Dedifferentiated amniotic fluid mesenchymal stem cell (primary cell): ENCODE data around the gene MS4A4E.
"Not testable (repeated sequence)": the region's sequence is repeated elsewhere in the genome, so short reads cannot be mapped to it uniquely, and the experiment has no call there.

Experiments used
- DNase-seq: peaks from one replicate; pipeline ENCODE4 v3.0.0-alpha.2; 2016; ENCODE audit errors: extremely low spot score

Gene MS4A4E

DNA sequence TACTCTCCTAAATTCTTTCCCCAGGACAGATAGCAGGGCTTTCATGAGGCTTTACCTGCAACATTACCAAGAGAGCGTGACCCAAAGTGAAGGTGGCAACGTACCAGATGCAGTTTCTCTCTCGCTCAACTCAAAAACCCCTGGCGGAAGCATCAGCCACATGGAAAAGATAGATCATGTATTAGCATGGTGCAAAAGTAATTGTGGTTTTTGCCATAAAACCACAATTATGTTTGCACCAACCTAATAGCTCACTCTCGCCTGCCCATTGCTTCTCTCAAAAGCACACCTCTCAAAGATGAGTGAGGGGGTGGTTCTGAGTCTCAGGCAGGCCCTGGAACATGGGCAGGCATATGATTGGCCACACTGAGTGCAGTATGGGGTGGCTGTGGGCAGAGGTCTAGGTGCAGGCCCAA, 67.1 kb downstream of the MS4A4E start:
- no peak for DNase-seq

DNA sequence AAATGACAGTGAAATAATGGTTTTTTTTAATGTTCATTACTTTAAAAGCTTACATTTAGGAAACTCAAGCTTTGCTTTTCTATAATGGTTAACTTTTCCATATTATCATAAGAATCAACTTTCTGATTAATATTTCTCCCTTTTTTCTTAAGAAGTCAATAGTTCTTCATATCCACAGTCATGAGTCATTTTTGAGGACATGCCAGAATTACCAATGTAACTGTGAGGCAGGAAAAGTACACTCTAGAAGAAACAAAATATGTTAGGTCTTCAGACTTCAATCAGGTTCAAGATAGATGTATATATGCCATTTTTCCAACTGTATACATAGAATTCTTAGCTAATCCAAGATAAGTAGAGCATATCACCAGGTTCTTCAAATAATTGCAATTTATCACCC, 70.9 kb downstream of the MS4A4E start:
- DNase-seq, result no peak

DNA sequence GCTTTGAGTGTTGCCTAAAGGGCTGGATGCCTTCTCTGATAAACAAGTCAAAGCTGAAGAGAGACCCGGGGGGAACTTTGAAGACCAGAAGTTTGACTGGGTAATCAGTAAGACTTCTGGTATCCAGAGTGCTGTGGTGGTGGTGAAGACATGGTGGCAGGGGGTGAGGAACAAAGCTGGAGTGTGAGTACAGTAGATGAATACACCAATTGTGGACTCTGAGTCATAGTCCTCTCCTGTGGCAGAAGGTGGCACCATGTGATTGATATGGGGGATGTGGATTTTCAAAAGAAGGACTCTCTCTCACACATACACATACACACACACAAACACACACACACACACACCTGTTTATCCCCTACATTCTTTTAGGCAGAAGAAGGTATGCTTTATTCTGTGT, 72.4 kb downstream of the MS4A4E start:
- DNase-seq, result no peak

DNA sequence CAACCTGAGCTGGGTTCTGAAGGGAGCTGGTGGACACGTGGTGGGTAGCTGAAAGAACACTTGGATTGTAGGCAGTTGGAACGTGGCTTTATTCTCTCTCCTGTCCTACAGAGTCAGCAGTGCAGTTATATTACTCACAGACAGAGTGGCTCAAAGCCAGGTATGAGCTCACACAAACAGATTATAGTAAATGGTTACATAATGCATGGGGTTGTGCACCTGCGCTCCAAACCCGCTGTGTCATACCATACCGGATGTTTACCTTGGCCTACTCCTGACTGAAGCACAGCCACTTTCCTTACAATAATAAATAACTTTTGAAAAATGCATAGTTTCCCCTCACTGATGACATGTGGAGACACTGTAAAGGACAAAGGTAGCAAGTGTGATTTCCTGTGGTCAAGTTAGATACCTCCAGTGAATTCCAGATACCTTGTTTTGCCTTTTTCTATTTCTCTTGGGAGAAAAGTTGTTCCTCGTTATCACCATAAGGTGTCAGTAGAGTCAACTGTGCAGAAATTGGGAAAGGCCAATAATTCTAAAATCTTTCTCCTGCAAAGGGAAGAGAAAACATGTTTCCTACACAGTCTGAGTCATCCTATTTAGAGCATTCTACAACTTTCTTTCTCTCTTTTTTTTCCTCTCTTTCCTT, 73.5 kb downstream of the MS4A4E start:
- no peak for DNase-seq

DNA sequence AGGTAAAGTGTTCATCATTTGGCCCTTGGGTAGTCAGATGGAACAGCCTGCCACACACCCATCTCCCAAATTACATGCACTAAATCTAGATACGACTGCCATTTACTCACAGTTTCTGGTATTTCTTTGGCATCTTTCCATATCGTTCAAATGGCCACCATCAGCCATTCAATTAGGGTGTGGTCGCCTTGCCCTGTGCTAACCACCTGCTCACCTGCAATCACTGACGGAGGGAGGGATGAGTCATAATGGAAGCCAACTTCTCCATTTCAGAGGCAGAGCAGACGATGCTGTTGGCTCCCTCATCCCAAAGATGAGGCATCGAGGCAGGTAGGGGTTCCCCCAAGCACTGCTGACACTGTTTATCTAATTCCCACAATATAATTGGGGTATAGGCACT, 74.6 kb downstream of the MS4A4E start:
- DNase-seq, result no peak

DNA sequence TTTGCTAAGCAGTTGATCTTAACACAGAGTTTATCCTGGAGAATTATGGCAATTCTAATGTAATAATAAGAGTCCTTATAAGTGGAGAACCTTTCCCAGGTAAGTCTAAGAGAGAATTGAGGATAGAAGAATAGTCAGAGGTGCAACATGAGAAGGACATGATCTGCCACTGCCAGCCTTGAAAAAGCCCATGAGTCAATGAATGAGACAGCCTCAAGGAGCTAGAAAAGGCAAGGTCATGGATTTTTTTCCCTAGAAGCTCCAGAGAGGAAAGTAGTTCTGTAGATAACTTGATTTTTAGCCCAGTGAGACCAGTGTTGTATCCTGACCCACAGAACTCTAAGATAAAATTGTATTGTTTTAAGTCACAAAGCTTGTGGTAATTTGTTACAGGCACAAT, 77.0 kb downstream of the MS4A4E start:
- DNase-seq, result no peak

DNA sequence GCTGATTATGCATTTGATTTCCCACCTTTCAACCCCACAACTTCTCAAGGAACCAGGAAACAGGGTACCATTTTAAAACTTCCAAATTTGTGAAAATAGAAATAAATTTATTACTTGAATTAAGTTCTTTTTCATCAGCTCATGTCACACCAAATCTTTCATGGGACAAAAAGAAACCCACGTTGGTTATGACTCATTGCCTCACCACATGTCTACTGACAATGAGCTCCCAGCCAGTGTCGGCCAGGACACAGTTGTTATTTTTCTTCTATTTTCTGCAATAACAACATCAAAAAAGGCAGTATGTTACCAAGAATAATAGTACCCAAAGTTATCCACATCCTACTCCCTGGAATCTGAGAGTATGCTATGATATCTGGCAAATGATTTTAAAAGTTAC, 77.4 kb downstream of the MS4A4E start:
- no peak for DNase-seq

DNA sequence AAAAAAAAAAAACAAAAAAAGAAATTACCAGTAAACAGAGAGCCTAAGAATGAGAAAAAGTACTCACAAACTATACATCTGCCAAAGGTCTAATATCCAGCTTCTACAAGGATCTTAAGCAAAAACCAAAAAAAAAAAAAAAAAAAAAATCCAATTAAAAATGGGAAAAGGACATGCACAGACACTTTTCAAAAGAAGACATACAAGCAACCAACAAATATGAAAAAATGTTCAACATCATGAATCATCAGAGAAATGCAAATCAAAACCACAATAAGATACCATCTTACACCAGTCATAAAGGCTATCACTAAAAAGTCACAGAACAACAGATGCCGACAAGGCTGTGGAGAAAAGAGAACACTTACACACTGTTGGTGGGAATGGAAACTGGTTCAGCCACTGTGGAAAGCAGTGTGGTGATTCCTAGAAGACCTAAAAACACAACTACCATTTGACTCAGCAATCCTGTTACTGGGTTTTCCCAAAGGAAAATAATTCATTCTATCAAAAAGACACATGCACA, 78.3 kb downstream of the MS4A4E start:
- no peak for DNase-seq

DNA sequence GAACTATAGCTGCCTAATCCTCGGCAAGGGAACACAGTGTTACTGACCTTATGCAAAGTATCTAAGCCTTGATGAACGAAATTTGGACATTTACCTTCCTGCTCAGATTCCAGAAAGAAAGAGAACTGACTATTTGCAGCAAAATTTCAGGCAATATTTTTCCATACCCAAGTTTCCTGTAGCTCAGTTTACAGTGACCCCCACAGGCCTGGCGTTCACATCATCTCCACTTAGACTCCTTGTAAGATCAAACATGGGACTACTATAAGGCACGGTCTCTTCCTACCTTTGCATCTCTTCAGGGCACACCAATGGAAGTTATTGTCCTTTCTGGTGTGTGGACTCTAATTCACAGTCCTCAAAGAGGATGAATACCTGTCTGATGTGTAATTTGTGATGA, 81.2 kb downstream of the MS4A4E start:
- DNase-seq, result no peak

DNA sequence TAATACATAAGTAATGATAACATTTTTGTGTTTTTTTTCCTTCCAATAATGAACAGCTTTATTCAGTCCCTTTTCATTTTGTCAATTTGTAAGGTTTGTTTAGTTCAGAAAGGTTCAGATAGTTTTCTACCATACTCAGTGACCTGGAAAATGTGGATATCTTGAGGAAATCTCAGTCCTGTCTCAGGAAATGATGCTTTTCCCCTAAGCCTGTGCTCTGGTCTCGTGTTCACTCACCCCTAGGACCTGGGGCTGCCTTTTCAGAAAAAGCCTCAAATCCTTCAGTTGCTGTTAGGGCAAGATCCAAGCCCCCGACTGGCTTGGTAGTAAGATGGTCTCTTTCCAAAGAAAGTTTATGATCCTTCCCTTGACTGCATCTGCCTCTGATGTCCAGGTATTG, 81.8 kb downstream of the MS4A4E start:
- DNase-seq, result no peak

DNA sequence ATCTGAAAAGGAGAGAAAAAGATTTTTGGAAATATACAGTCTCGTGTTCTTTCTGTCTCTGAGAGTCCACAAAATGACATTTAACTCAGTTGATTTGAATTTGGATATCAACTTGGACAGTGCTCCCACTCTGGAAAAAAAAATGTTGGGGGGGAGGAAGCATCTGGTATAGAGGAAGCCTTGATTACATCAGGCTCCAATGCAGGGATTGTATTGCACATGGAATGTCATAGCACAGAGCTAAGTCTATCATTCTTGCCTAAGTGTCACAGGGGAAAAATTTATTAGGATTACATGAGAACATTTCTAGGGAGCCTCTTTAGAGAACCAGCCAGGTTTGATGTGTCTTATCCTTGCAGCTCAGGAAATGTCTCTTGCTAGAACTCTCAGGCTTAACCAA, 83.1 kb downstream of the MS4A4E start:
- no peak for DNase-seq

DNA sequence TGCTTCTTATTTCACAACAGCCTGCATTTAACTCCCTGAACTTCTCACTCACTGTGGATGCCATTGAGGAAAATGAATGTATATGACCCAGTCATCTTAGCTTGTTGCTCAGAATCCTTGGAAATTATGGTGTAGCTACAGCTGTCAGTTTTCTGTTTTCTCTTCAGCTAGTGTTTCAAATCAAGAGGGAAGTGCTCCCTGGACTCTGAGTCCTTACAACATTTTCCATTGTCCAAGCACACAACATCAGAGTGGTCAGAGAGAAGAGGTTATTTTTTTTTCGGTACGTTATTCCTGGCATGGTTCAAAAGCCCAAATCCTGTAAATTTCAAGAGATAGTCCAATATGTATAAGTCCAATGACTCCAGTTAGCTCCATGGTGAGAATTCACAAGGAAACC, 83.7 kb downstream of the MS4A4E start:
- no peak for DNase-seq

DNA sequence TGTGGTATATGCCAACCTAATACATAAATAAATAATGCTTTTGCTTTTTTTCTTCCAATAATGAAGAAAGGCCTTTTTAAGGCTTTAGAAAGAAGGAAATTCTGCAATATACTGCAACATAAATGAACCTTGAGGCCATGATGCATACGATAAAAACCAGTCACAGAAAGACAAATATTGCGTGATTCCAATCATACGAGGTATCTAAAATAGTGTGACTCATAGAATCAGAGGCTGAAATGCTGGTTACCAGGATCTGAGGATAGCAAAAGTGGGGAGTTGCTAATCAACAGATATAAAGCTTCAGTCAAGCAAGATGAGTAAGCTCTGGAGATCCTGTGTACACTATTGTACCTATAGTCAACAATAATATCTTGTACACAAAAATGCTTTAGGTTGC, 84.3 kb downstream of the MS4A4E start:
- no peak for DNase-seq

DNA sequence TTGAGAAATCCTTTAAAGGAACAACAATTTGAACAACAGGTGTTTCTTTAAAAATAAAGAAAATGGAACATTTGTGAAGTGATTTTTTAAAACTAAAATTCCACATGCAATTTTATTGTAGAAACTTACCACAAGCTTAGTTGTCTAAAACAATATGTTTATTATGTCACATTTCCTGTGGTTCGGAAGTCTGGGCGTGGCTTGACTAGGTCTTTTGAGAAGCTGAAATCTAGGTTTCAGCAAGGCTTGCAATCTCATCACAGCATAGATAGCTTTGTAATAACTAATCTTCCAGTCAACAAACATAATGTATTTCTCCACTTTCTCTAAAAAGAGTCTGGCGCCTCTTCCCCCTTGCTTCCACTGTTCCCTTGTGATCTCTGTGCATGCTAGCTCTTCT, 87.0 kb downstream of the MS4A4E start:
- DNase-seq, result no peak

DNA sequence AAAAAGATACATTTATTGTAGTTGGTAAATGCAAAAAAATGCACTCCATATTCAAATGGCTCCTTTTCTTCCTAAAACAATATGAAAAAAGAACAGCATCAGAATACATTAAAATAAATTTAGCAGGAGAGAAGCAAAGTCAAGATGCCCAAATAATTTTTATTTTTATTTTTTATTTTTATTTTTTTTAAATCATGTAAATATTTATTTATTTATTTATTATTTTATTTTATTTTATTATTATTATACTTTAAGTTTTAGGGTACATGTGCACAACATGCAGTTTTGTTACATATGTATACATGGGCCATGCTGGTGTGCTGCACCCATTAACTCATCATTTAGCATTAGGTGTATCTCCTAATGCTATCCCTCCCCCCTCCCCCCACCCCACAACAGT, 90.2 kb downstream of the MS4A4E start:
- DNase-seq, result not testable (repeated sequence)

DNA sequence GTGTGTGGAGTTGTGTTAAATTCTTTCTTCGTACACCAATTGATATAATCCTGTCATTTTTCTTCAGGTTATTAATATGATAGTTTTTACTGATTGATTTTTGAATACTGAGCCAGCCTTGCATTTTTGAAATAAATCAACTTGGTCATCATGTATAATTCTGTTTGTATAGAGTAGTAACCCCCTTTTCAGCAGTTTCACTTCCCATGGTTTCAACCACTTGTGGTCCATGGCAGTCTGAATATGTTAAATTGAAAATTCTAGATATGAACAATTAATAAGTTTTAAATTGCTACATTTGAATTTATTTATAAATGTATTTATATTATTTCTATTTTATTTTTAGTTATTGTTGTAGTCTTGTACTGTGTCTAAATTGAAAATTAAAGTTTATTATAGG, 92.7 kb downstream of the MS4A4E start:
- no peak for DNase-seq
